Stomach (tissue), 9 donors: ENCODE data around the gene SYNE2. TPM values are rescaled to one million over a fixed set of nuclear protein-coding genes. Genes with fewer than 3 reads are reported as not detected.

ENCODE experiments used
- DNase-seq, 2 donors: peaks; one replicate each; pipeline versions ENCODE4 v3.0.0 to v3.0.0-alpha.2; 2013 to 2019
- H3K27ac ChIP-seq, 5 donors: fragments of 200-600 bp in 4 of 5; sonication (generic) in 4 of 5; one replicate each; pipeline ENCODE4 v1.5.1; 2013 to 2019; ENCODE audit warnings: mild to moderate bottlenecking in 1 of 5, moderate library complexity in 1 of 5
- H3K27me3 ChIP-seq, 3 donors: fragments of 200-600 bp; sonication (generic); one replicate each; pipeline ENCODE4 v1.5.1; 2017 to 2019; ENCODE audit warnings: mixed run types in 1 of 3
- H3K36me3 ChIP-seq, 4 donors: fragments of 200-600 bp; sonication (generic); 1 replicate in 3 of 4; 2 replicates in 1 of 4; pipeline ENCODE4 v1.5.1; 2016 to 2019
- H3K4me1 ChIP-seq, 4 donors: fragments of 200-600 bp; sonication (generic); one replicate each; pipeline ENCODE4 v1.5.1; 2016 to 2019
- H3K4me3 ChIP-seq, 4 donors: fragments of 200-600 bp; sonication (generic) in 3 of 4; one replicate each; pipeline ENCODE4 v1.5.1; 2016 to 2019; ENCODE audit warnings: mild to moderate bottlenecking in 1 of 4
- H3K9me3 ChIP-seq, 4 donors: fragments of 200-600 bp; sonication (generic); one replicate each; pipeline ENCODE4 v1.5.1; 2016 to 2019
- CTCF ChIP-seq, 7 experiments: fragments of 450-650 bp in 4 of 7; fragments of 200-600 bp in 3 of 7; sonication (generic) in 3 of 7; IDR thresholded peaks; one replicate each; pipeline ENCODE4 v1.5.1; 2016 to 2019; ENCODE audit warnings: antibody characterized with exemption in 7 of 7, control low read depth in 2 of 7, mild to moderate bottlenecking in 1 of 7
- EP300 ChIP-seq: sonication (generic); formaldehyde crosslinking; IDR thresholded peaks from one replicate; pipeline ENCODE4 v1.6.1; 2017; ENCODE audit warnings: antibody characterized with exemption
- POLR2A ChIP-seq, 4 donors: fragments of 450-650 bp; IDR thresholded peaks; one replicate each; pipeline ENCODE4 v1.6.1; 2016; ENCODE audit warnings: antibody characterized with exemption in 4 of 4, control low read depth in 2 of 4, mild to moderate bottlenecking in 1 of 4, moderate library complexity in 1 of 4
- POLR2AphosphoS5 ChIP-seq, 3 donors: sonication (generic); formaldehyde crosslinking; IDR thresholded peaks; one replicate each; pipeline ENCODE4 v1.6.1; 2016; ENCODE audit warnings: antibody characterized with exemption in 3 of 3
- WGBS, 5 donors: extraction: QIAGEN DNeasy Blood & Tissue Kit in 3 of 5; methylation state at CpG; one replicate each; pipeline versions ENCODE4 v1.1.5 to v1.1.7; 2013 to 2018; 5-methylcytosine and 5-hydroxymethylcytosine counted together
- intact Hi-C: fragments of 100-400 bp; cut with DNase I; formaldehyde crosslinking; loops from one replicate; pipeline ENCODE4 v1.15.1; 2023; ENCODE audit warnings: low total_unique reads
- polyA plus RNA-seq, 3 donors: library from polyadenylated mRNA; stranded (reverse); fragments of 200-250 nt; gene quantifications; one replicate each; pipeline ENCODE4 v1.2.3, GENCODE V29; 2013
- total RNA-seq, 5 donors: library from RNA; depleted of rRNA; stranded (reverse); fragments of >200 nt; gene quantifications; one replicate each; pipeline versions ENCODE4 v1.1.0 to v1.2.3, GENCODE V29; 2014 to 2016
- donor health status: healthy with polysubstance abuse.
- donor health status: Bipolar disorder and iron deficiency.
- donor health status: healthy.

Gene SYNE2
- total and polyA plus RNA-seq, 8 donors: 14.4 to 280 (median 120) TPM

- intact Hi-C loops: no loop called here
- no peaks in the 10 kb centered on the region for H3K9me3 ChIP-seq
- 33 to 62% (median 54%) methylated on average over 12 of the region's 12 CpGs for WGBS, 5 donors
- H3K4me1 ChIP-seq: no peaks in the 10 kb centered on the region
- peak; percentile 59 to 70 for DNase-seq
- H3K36me3 ChIP-seq: peaks cover 3 to 54% (median 39%) of the 10 kb centered on the region in 4 donors
- H3K4me3 ChIP-seq: peak overlapping the region; percentile 15 to 39 (median 28)
- TF ChIP-seq POLR2AphosphoS5 (IDR thresholded peaks at IDR 0.05): no peak
- TF ChIP-seq POLR2A (IDR thresholded peaks at IDR 0.05): no peak
- TF ChIP-seq CTCF (IDR thresholded peaks at IDR 0.05): no peak
- TF ChIP-seq EP300: no peak
- no peaks in the 10 kb centered on the region for H3K27me3 ChIP-seq
- peak overlapping the region; percentile 4 to 57 (median 30) for H3K27ac ChIP-seq
These were observed 333.7 kb downstream of the SYNE2 start for GRCh38 chr14:64186231-64187129.

- intact Hi-C loops: no loop called here
- TF ChIP-seq POLR2AphosphoS5 (IDR thresholded peaks at IDR 0.05): no peak
- no peak for TF ChIP-seq POLR2A (IDR thresholded peaks at IDR 0.05)
- TF ChIP-seq CTCF (IDR thresholded peaks at IDR 0.05): no peak
- no peak for TF ChIP-seq EP300
- Histone ChIP-seq H3K27ac (no peak overlapping the region), H3K36me3 (peaks cover 3 to 53% (median 38%) of the 10 kb centered on the region in 4 donors), H3K4me1 (no peaks in the 10 kb centered on the region), H3K4me3 (peak overlapping the region in 1 of 4 donors; percentile 9), H3K9me3 (no peaks in the 10 kb centered on the region), H3K27me3 (no peaks in the 10 kb centered on the region)
- DNase-seq: no peak
- WGBS, 5 donors: 23 to 38% (median 31%) methylated on average over 3 of the region's 3 CpGs
These were observed 334.5 kb downstream of the SYNE2 start for GRCh38 chr14:64187331-64187730.

GRCh38 chr14:64190974-64191502 is 338.2 kb downstream of the SYNE2 start:
- peaks cover 3 to 51% (median 34%) of the 10 kb centered on the region in 4 donors for H3K36me3 ChIP-seq
- H3K4me1 ChIP-seq: peaks cover 12 to 29% (median 22%) of the 10 kb centered on the region in 4 donors
- H3K9me3 ChIP-seq: no peaks in the 10 kb centered on the region
- 88 to 98% (median 94%) methylated on average over 3 of the region's 3 CpGs for WGBS, 5 donors
- H3K27ac ChIP-seq: no peak overlapping the region
- H3K27me3 ChIP-seq: no peaks in the 10 kb centered on the region
- no peak for DNase-seq
- H3K4me3 ChIP-seq: no peak overlapping the region
- intact Hi-C loops: no loop called here
- no peak for TF ChIP-seq EP300
- no peak for TF ChIP-seq POLR2A (IDR thresholded peaks at IDR 0.05)
- no peak for TF ChIP-seq POLR2AphosphoS5 (IDR thresholded peaks at IDR 0.05)
- TF ChIP-seq CTCF (IDR thresholded peaks at IDR 0.05): no peak

GRCh38 chr14:64191756-64192155 is 339.0 kb downstream of the SYNE2 start:
- Histone ChIP-seq H3K9me3 (no peaks in the 10 kb centered on the region), H3K27me3 (no peaks in the 10 kb centered on the region), H3K4me3 (no peak overlapping the region), H3K36me3 (peaks cover 3 to 45% (median 30%) of the 10 kb centered on the region in 4 donors), H3K27ac (no peak overlapping the region), H3K4me1 (peaks cover 19 to 36% (median 29%) of the 10 kb centered on the region in 4 donors)
- no peak for DNase-seq
- intact Hi-C loops: no loop called here
- WGBS, 5 donors: 62 to 77% (median 73%) methylated on average over 2 of the region's 2 CpGs
- no peak for TF ChIP-seq CTCF (IDR thresholded peaks at IDR 0.05)
- no peak for TF ChIP-seq POLR2A (IDR thresholded peaks at IDR 0.05)
- TF ChIP-seq POLR2AphosphoS5 (IDR thresholded peaks at IDR 0.05): no peak
- TF ChIP-seq EP300: no peak
